Stimulated activated CD4-positive, alpha-beta T cell treated with anti-CD3 and anti-CD28 coated beads, Interleukin-15, amount 100 ng/mL, for 1 hour (primary cell): ENCODE results near the gene TNPO3.

Source experiments
- DNase-seq, 2 donors: peaks; one replicate each; pipeline ENCODE4 v3.0.0-alpha.2; 2020; ENCODE audit warnings: low read depth in 1 of 2, low spot score in 1 of 2

The TNPO3 gene

DNA sequence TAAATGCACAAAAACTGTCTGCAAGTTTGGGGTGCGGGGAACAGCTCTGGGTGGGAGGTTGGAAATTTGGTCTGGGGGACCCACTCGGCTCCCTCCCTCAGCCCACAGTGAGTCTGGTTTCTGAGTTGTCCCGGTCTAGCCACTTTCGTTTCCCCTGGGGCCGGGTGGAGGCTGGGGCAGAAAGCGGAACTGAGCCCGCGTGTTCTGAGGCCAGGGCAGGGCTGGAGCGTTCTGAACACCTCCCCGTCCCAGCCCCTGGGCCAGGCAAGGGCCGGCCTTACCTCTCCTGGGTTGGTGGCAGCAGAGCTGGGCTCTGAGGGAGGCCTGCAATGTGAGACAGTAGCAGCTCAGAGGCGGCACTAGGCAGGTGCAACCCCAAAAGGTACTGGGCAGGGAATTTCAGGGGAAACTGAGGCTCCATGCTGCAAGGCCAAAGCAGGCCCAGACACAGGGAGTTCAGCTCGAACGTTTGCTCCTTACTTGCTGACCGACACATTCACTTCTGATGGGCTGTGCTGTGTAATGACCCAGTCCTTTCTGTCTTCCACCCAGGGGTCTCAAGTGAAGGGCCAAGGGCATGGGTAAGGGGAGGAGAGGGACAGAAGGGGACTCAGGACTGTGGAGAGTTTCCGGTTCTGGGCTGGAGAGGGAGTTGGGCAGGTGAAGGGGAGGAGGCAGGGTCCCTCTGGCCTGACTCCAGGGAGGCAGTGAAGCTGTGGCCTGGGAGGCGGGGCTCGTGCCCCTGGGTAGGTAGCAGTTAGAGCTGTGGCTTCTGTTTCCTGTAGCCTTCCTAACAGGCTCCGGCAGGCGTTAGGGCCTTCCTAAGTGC lies 114.2 kb downstream of the TNPO3 start:
- no peak for DNase-seq

DNA sequence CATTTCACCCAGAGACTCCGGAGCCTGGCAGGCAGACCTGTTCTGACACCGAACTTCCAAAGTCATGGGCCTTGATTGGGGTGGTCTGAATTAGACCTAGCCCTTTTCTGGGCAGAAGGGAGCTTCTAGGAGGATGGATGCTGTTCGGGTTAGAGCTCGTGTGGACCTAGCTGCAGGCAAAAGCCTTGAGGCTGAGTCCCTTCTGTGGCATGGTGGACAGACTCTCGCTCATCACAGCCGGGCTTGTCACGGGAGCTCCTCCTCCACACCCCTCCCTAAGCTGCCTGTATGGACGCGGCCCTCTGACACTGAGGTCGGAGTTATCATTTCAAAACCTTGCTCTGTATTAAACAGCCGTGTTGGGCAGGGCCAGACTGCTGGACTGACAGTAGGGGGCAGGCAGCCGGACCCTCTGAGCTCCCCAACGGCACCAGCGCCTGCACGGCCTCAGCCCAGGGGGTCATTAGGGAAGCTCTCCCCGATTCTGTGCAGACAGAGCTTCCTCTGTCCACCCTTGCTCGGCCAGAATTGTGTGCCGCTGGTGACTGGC lies 115.0 kb downstream of the TNPO3 start:
- DNase-seq = no peak

DNA sequence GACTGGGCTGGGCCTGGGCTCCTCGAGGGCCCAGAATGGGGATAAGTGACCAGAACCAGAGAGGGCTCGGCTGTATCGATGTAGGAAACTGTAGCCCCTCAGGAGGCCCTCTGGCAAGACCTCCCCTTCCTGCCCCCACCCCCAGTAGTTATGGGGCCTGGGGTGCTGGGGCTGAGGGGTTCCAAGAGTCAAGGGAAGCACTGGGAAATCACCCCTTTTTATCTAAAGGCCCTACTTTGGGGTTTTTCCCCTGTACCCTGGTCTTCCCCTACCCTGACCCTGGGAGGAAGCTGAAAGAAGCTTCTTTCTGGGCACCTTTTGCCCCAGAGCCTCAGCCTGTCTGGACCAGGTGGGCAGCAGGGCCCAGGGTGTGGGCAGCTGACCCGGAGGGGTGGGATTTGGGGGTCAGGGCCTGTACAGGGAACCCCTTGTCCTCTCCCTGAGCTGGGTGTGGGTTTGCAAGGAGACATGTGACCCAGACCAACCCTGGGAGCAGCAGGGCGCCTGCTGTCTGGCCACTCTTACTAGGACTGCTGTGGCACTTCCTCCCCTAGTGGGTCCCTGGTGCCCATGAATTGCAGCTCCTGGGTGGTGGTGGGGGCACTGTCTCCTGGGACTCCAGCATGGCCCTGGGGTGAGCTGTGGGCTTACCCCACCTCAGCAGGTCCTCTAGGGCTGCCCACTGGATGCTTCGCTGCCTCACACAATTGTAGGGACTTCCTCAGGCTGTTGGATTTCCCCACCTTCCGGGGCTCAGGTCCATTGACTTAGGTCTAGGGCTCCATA lies 115.6 kb downstream of the TNPO3 start:
- no peak for DNase-seq

DNA sequence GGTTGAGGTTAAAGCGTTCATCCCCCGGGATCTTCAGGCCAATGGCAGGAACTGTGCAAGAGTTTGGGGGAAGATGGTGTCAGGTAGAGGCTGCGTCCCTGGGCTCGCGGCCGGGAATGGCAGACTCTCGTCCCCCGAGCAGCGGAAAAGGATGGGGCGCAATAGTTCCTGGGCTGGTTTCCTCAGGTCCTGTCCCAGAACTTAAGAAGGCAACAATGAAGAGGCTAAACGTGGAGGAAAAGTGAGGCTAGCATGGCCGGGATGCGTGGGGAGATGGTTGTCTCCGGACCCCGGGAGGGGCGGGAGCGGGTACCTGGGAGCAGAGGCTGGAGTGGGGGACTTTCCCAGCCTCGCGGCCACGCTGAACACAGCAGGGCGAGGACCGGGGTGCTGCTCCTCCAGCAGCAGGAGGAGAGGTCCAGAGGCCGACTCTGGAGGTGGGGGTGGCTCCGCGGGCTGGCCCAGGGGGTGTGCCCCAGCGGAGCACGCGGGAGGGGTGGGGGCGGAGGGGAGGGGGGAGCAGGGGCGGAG lies 116.3 kb downstream of the TNPO3 start:
- DNase-seq = no peak

DNA sequence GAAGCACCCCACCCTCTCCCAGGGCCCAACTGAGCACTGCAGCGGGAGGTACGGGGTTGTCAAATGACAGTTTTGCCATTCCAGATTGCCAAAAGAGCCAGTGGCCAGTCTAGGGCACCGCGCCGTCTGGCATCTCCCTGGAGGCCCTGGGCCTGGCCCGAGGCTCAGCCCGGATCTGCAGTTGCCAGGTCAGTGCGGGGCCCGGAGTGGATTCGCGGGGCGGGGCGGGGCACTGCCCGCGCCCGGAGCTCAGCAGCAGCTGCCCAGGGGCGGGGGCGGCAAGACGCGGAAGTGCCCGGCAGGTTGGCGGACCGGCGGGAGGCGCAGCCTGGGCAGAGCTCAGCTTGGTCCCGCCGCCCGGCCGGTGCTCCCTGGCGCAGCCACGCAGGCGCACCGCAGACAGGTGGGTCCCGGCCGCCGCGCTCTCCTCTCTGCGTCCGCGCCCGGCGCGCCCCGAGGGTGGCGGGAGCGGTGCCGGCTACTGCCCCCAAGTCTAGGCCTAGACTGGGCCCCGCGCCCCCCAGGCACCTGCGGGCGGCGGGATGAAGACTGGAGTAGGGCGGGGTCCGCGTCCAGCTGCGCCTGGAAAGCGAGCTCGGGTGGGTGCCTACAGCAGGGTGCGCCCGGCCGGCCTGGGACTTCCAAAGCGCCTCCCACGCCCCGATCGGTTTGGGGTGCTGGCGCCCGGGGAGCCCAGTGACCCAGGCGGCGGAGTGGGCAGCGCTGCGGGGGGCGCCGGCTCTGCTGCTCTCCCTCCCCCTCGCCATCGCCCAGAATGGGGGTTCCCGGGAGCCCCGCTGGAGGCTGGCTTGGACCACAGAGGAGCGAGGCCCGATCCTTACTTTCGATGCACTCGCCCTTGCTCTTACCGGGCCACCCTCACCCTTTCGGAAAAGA lies 117.0 kb downstream of the TNPO3 start, which contains the start of gene IRF5:
Gene IRF5, plus strand, starts transcription at position 281 of the 897 bp plus-strand sequence. CDS start 4,155 bp downstream, outside the sequence.
- no peak for DNase-seq

DNA sequence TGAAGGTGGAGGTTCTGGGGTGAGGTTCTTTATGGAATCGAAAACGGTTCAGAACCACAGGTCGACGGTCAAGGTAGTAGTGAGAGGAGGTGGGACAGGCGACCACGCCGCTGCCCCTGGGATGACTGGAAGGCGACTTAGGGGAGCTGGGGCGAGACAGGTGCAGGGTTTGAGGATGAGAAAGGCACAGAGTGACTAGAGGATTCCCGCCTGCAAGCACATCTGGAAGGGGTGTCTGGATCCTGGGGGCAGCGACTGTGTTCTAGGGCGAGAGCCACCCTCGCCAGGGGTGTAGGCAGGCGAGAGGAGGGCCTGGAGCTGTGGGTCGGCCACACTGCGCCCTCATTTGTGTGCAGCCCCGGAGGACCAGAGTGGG lies 117.7 kb downstream of the TNPO3 start:
- no peak for DNase-seq

DNA sequence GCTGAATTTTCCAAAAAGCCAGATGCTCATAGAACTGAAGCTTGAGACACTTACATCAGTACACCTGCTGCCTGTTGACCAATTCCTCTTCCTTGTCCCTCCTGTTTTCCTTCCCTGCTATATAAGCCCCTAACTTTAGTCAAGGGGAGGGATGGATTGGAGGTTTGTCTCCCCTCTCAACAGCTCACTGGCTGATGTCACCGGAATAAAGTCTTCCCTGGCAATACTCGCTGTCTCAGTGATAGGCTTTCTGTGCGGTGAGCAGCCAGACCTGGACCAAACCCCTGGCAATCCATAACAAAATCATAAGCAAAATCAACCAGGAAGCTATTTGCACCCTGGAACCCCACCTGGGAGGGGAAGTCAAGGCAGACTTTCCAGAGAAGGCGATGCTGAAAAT lies 118.1 kb downstream of the TNPO3 start:
- no peak for DNase-seq

DNA sequence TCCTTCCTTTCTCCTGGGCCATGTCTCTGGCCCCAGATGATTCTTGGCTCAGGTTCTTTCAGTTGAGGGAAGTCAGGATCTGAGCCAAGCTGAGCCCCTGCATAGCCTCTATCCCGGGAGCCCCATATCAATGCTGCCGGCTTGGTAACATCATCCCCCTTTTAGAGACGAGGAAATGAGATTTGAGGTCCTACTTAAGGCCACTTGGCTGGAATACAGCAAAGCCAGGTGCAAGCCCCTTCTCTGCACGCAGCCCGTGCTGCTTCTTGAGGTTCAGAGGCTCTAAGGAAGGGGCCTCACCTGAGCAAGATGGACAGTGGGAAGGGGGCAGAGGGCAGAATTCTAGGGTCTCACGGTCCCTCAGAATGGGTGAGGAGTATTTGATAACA lies 119.6 kb downstream of the TNPO3 start:
- no peak for DNase-seq

DNA sequence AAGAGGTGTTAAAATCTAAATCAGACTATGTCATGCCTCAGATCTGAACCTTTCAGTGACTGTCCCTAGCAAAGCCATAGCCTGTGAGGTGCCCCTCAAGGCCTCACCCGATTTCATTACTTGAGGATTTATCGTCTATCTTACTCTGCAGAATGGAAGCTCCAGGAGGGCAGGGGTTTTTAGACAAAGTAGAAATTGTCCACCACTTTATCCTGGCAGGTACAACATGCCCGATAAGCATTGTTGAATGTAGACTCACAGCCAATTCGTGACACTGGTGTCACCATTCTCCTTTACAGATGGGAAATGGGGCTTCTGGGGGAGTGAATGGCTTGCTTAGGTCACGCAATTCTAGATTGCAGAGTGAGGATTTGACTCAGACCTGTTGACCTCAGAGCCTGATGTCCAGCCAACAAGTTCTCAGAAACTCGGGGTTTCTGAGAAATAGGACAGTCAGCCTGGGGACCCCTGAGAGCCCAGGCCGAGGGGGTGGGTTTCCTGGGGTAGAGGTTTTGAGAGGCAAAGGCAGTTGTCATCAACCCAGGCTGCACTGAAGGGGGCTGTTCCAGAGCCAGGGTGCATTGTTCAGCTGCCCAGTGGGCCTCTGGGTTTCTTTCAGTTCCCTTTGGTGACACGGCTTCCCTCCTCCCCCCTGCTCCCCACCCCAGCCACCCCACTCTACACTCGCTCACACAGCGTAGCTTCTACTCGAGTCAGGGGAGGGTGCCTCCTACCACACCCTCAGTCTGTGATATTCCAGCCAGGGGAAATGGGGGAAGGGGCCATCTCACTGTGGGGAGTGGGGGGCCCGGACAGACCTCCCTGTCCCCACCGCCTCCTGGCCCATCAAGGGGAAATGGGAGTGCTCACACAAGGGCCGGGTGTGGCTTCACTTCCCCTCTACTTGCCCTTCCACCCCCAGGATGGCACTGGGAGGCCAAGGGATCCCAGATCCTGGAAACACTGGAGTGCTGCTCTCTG lies 120.3 kb downstream of the TNPO3 start:
- no peak for DNase-seq

DNA sequence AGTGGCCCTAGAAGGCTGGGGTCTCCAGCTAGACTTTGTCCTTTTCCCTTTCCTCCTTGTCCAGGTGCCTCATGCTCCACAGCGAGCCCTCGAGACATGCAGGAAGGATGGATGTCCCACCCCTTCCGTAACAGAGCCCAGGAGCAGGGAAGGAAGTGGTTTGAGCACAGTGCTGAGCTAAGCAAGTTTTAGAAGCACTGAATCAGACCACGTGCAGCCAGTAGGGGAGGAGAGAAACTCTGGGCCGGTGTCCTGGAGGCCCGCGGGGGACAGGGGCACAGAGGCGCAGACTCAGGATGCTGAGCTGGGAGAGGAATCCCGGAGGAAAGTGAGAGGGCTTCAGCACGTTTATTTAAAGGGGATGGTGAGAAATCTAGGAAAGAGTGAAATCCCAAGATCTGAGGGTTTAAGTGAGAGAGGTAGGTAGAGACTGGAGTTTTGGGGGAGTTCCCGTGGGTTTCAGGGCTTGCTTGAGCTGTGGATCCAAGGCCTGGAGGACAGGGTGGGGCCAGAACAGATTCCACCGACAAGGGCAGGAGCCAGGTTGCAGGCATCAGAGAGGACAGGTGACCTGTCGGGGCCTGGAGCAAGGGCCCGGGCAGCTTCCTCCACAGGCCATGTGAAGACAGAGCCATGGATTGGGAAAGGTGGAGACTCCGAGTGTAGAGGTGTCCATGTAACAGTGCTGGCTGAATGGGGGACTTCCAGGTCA lies 121.6 kb downstream of the TNPO3 start:
- DNase-seq = no peak

DNA sequence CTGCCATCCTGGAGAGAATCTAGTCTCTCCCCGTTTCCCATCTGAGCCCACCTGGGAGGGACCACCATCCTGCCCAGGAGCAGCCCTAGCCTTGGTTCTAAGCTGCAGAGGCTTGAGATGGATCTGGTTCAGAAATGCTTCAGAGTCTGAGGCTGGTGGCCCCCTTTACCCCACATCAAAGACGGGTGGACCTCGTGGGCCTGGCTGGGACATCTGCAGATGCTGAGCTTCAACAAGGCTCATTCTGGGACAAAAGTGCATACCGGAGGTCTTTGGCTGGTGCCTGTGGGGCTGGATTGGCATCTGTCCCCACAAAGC lies 122.1 kb downstream of the TNPO3 start:
- DNase-seq = no peak

DNA sequence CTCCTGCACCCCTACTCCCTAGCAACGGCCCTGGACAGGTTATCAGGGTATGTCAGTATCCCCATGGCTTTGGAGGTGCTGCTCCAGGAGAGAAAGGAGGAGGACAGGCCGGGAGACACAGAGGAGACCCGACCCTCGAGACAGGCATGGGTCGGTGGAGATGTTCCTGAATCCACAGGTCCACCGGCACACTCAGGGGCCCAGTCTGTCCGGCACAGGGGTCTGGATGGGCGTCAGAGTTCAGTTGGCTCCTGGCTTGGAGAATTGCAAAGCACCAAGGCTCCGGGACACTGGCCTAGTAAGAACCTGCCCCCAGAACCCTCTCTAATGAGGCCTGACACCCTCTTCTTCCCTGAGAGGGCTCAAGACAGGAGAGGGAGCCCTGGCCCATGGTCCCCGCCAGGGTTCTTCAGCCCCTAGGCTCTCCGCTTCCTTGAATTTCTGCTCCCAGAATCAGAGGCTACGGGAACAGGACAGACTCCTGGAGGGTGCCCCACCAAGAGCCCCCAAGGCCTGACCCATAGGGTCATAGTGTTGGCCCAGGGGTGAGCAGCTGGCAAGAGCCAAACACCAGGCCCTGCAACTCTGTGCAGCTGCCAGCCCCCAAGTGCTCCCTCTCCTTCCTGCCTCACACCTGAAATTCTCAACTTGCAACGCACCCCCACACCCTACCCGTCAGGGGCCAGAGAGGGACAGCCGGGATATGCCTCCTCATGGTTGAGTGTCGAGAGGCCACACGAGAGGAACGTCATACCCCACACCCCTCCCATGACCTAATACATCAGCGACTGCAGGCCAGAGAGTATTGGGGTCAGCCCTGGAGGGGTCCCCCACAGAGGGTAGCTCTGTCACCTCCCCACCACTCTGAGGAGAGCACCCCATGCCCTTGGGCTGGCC lies 122.7 kb downstream of the TNPO3 start:
- DNase-seq = no peak

DNA sequence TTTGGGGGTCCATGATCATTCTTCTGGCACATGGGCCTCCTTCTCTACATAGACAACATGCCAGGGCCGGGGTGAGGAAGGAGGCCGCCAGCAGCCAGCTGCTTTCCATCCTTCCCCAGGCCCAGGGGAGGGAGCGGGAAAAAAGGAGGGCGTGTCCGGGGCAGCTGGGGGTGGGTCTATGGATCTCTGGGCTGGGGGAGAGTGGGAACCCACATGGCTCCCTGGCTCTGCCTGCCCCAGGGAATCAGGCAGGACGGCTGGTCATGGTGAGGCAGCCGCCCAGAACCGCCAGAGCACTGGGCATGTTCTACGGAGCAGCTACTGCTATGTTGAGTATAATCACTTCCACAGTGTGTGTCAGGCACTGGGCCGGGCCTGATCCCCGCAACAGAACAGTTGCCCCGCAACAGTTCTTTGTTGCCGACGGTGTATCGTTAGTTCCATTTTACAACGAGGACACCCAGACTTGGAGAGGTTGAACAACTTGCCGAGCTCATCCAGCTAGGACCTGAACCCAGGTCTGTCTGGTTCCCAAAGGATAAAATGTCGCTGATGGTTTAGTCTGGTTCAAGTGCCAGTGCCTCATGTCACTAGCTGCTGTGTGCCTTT lies 123.6 kb downstream of the TNPO3 start:
- no peak for DNase-seq

DNA sequence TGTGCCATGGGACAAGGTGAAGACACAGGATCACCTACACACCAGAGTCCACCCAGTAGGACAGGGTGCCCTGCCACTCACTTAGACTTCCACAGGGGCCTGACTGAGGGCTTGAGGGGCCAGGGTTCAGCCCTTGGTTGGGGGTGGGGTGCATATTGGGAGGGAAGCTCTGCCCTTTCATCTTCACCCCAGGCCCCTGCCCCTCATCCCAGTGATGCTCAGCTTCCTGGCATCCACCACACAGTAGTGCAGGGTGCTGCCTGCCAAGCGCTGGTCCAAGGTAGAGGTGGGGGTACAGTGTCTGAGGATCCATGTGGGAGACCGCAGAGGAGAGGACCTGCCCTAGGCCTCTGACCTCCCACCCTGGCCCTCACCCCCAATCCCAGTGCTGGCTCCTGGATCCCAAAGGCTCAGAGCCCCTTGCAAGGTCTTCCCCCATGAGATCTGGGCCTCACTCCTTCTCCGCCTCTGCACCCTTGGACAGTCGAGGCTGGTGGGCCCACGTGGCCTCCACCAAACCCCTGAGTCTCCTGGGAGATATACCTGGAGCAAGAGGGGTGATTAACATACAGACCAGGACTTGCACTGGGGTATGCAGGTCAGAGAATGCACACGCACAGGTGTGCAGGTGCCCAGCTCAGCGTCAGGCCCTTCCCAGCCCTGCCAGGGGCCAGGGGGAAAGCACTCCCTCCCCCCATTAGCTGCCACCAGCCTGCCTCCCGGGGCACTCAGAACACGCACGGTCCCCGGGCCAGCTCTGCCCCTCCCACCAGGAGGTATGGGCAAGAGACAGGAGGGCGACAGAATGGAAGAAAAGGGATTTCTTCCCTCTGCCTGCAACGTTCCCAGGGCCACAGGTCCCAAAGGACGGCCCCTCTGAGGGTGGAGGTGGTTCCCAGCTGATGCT lies 125.8 kb downstream of the TNPO3 start:
- DNase-seq = no peak

DNA sequence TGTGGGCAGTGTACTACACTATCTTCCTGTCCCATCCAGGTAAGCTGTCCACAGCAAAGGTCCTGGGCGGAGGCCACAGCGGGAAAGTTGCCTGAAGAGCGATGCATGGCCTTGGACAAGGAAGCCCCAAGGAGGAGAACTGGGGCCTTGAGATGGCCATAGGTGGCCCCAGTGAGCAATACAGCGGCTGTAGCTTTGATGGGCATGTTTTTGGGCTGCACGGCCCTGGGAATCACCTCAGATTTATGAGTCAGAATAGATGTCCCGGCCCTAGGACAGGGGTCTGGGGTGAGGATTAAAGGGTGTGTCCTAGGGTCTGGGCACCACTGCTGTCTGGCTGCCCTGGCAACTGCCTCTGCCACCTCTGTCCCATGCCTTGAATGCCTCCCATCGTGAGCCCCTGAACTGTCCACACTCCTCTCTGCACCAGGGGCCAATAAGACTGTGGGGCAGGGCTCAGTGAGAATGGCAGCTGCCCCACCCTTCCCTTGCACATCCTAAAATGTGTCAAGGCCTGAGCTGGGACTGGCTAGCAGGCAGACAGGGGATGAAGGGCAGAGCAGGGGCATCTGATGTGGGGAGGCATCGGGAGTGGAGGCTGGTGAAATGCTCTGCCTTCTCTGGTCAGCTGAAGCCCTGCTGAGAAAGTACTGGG lies 126.6 kb downstream of the TNPO3 start:
- DNase-seq = no peak
